ENCODE data around the gene MPZL1. TPM values are rescaled to one million over a fixed set of nuclear protein-coding genes. Genes with fewer than 3 reads are reported as not detected.

MPZL1 gene
- total and polyA plus RNA-seq, 2 of the 8 experiments (the other 6 are each of a cell fraction or from before 2014, with no cell fraction given): 37.8 to 120 TPM

DNA sequence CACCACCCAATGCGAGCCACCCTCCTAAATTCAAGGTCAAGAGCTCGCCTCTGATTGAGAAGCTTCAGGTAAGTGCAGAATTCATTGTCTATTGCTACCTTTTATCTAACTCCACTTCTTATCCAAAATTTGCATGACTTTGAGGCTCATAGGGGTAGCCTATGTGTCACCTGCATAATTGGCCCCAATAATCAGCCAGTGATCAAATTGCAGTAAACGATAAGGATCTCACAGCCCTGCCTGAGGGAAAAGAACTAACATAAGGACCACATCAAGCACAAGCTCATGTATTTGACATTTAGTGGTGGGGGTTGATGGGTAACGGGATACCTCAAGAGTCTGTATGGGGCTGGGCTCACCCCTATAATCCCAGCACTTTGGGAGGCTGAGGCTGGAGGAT is 31.7 kb upstream of the MPZL1 start (continued):
- TF ChIP-seq, protein P1, sequence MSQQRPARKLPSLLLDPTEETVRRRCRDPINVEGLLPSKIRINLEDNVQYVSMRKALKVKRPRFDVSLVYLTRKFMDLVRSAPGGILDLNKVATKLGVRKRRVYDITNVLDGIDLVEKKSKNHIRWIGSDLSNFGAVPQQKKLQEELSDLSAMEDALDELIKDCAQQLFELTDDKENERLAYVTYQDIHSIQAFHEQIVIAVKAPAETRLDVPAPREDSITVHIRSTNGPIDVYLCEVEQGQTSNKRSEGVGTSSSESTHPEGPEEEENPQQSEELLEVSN (IDR thresholded peaks at IDR 0.05): no peak
- no peak for TF ChIP-seq BRCA1 (IDR thresholded peaks at IDR 0.05; ENCODE audit: low read depth, low read length)
- TF ChIP-seq, protein P2, sequence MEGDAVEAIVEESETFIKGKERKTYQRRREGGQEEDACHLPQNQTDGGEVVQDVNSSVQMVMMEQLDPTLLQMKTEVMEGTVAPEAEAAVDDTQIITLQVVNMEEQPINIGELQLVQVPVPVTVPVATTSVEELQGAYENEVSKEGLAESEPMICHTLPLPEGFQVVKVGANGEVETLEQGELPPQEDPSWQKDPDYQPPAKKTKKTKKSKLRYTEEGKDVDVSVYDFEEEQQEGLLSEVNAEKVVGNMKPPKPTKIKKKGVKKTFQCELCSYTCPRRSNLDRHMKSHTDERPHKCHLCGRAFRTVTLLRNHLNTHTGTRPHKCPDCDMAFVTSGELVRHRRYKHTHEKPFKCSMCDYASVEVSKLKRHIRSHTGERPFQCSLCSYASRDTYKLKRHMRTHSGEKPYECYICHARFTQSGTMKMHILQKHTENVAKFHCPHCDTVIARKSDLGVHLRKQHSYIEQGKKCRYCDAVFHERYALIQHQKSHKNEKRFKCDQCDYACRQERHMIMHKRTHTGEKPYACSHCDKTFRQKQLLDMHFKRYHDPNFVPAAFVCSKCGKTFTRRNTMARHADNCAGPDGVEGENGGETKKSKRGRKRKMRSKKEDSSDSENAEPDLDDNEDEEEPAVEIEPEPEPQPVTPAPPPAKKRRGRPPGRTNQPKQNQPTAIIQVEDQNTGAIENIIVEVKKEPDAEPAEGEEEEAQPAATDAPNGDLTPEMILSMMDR (IDR thresholded peaks at IDR 0.05; ENCODE audit: control extremely low read depth in 1 of 3, insufficient read depth in 1 of 3, low read depth in 1 of 3, low read length in 3 of 3): no peak
